SU-DHL-6 (cell line): ENCODE data around the gene NSRP1.
A peak's percentile ranks its signal among the peaks of the same experiment; 100 is the strongest.
"Not testable (repeated sequence)": the region's sequence is repeated elsewhere in the genome, so short reads cannot be mapped to it uniquely, and the experiment has no call there.

Experiments used
- H2AFZ ChIP-seq: fragments of 200-600 bp; sonication (generic); 2 replicates; pipeline ENCODE4 v1.6.1; 2014; ENCODE audit warnings: low read depth, mild to moderate bottlenecking, moderate library complexity, mixed read lengths, antibody characterized with exemption, low read length; ENCODE audit not compliant: severe bottlenecking
- H3F3A ChIP-seq: fragments of 200-600 bp; shearing (Covaris generic); 2 replicates; pipeline ENCODE4 v1.6.0; 2016; ENCODE audit warnings: antibody characterized with exemption, mild to moderate bottlenecking; ENCODE audit not compliant: insufficient read depth
- H3K27ac ChIP-seq: fragments of 200-600 bp; sonication (generic); 2 replicates; pipeline ENCODE4 v1.5.1; 2016; ENCODE audit warnings: low read depth, mild to moderate bottlenecking, low read length, moderate library complexity, mixed read lengths
- H3K27me3 ChIP-seq: fragments of 200-600 bp; sonication (generic), shearing (Covaris generic); 2 replicates; pipeline ENCODE4 v1.6.0; 2014; ENCODE audit warnings: mild to moderate bottlenecking, low read length
- H3K36me3 ChIP-seq: fragments of 200-600 bp; sonication (generic); 2 replicates; pipeline ENCODE4 v1.6.1; 2014; ENCODE audit warnings: mild to moderate bottlenecking, low read length, mixed read lengths
- H3K4me2 ChIP-seq: fragments of 300-600, 200-600 bp; shearing (Covaris generic), sonication (generic); 2 replicates; pipeline ENCODE4 v1.6.0; 2014; ENCODE audit warnings: low read length, low read depth, mild to moderate bottlenecking; ENCODE audit not compliant: poor library complexity, severe bottlenecking
- H3K4me3 ChIP-seq: fragments of 200-600 bp; sonication (generic); 2 replicates; pipeline ENCODE4 v1.5.1; 2014; ENCODE audit warnings: antibody characterized with exemption, low read length, mild to moderate bottlenecking, mixed read lengths; ENCODE audit not compliant: insufficient read depth, poor library complexity, severe bottlenecking
- H3K79me2 ChIP-seq: fragments of 200-600 bp; sonication (generic); 2 replicates; pipeline ENCODE4 v1.6.1; 2014; ENCODE audit warnings: mild to moderate bottlenecking, low read length, moderate library complexity; ENCODE audit not compliant: insufficient read depth
- H3K9ac ChIP-seq: fragments of 200-600 bp; sonication (generic); 2 replicates; pipeline ENCODE4 v1.7.0; 2014; ENCODE audit warnings: mild to moderate bottlenecking, low read length
- H3K9me2 ChIP-seq: fragments of 200-600 bp; sonication (generic); replicated peaks from 2 replicates; pipeline ENCODE4 v1.6.1; 2014; ENCODE audit warnings: low read length; ENCODE audit not compliant: insufficient read depth
- H3K9me3 ChIP-seq: fragments of 200-600 bp; sonication (generic); 2 replicates; pipeline ENCODE4 v1.6.1; 2014; ENCODE audit warnings: low read length, mixed read lengths; ENCODE audit not compliant: insufficient read depth
- H4K20me1 ChIP-seq: fragments of 200-600 bp; sonication (generic); 2 replicates; pipeline ENCODE4 v1.6.1; 2014; ENCODE audit warnings: low read depth, mild to moderate bottlenecking, antibody characterized with exemption, low read length, moderate library complexity, mixed read lengths
- EZH2phosphoT487 ChIP-seq: fragments of 200-600 bp; sonication (generic), shearing (Covaris generic); conservative IDR thresholded peaks from 2 replicates; pipeline ENCODE4 v1.6.1; 2018; ENCODE audit warnings: mild to moderate bottlenecking, antibody characterized with exemption, low read length, moderate library complexity, mixed read lengths
- TF ChIP-seq, protein P1 (sequence below): fragments of 200-600 bp; sonication (generic); IDR thresholded peaks from one replicate; pipeline ENCODE4 v1.5.1; 2017; ENCODE audit warnings: antibody characterized with exemption, mild to moderate bottlenecking, low read length, moderate library complexity; ENCODE audit not compliant: insufficient read depth, poor library complexity, severe bottlenecking

NSRP1 gene

DNA sequence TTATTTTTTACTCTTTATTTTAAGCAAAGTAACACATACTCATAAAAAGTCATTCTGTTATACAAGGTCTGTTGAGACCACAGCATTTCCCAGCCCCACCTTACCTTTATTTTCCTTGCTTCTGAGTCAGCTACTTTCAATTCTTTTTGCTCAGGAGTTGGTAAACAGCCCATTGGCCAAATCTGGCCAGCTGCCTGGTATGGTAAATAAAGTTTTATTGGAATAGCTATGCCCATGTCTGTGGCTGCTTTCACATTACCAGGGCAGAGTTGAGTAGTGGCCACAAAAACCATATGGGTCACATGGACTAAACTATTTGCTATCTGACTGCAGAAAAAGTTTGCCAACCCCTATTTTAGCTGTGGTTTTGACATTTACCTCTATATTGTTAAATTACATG, 3.4 kb upstream of the NSRP1 start:
- Histone ChIP-seq H3K27me3 (no peaks in the 10 kb centered on the region), H2AFZ (no peak overlapping the region), H3K4me2 (no peak overlapping the region), H3K27ac (no peak overlapping the region), H4K20me1 (no peaks in the 10 kb centered on the region), H3K36me3 (no peaks in the 10 kb centered on the region), H3K79me2 (peaks cover 15% of the 10 kb centered on the region), H3K9ac (no peak overlapping the region), H3K9me2 (no peaks in the 10 kb centered on the region), H3K4me3 (no peak overlapping the region), H3F3A (peaks cover 12% of the 10 kb centered on the region; the same call in 1 of the 2 replicates), H3K9me3 (no peaks in the 10 kb centered on the region)
- no peak for TF ChIP-seq EZH2phosphoT487
- TF ChIP-seq, protein P1, sequence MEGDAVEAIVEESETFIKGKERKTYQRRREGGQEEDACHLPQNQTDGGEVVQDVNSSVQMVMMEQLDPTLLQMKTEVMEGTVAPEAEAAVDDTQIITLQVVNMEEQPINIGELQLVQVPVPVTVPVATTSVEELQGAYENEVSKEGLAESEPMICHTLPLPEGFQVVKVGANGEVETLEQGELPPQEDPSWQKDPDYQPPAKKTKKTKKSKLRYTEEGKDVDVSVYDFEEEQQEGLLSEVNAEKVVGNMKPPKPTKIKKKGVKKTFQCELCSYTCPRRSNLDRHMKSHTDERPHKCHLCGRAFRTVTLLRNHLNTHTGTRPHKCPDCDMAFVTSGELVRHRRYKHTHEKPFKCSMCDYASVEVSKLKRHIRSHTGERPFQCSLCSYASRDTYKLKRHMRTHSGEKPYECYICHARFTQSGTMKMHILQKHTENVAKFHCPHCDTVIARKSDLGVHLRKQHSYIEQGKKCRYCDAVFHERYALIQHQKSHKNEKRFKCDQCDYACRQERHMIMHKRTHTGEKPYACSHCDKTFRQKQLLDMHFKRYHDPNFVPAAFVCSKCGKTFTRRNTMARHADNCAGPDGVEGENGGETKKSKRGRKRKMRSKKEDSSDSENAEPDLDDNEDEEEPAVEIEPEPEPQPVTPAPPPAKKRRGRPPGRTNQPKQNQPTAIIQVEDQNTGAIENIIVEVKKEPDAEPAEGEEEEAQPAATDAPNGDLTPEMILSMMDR, result no peak

DNA sequence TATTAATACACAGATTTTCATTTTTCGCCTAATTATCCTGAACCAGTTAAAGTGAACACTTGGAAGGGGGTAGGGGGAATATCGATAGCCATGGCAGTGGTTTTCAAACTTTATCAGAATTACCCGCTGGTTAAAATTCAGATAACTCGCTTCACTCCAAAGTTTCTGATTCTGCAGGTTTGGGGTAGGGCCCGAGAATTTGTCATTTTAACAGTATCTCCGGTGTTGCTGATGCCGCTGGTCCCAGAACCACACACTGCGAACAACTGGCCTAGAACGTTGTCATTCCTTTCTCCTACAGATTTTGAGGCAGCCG, 313 bp upstream of the NSRP1 start:
- Histone ChIP-seq H3K4me3 (peak overlapping the region; percentile 96), H3K27ac (peak overlapping the region; percentile 67), H3K79me2 (peaks cover 43% of the 10 kb centered on the region), H3K36me3 (peaks cover 10% of the 10 kb centered on the region; the same call in 1 of the 2 replicates), H3K9ac (peak overlapping the region; percentile 84), H4K20me1 (no peaks in the 10 kb centered on the region), H3K4me2 (peak overlapping the region; percentile 100), H3K9me2 (no peaks in the 10 kb centered on the region), H3F3A (peaks cover 20% of the 10 kb centered on the region), H2AFZ (peak overlapping the region; percentile 81), H3K27me3 (no peaks in the 10 kb centered on the region), H3K9me3 (no peaks in the 10 kb centered on the region)
- TF ChIP-seq, protein P1, result no peak
- TF ChIP-seq EZH2phosphoT487, result no peak

DNA sequence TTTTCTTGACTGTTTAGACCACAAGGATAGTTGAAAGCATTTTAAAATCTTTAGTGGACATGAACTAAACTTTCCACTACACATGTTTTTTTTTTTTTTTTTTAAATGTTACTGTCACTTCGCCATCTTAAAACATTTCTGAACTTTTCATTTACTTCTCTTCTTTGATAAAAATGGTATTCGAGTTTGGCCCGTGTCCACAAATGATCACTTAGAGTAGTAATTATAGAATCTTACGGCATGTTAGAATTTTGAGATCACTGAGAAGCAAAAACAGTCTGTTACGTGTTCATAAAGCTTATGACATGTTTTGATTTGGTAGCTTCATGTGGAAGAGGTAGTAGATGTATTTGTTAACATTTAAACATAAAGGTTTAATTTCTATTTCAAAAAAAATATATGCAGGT, 1.1 kb downstream of the NSRP1 start:
- Histone ChIP-seq H3K27me3 (no peaks in the 10 kb centered on the region), H3K4me3 (peak overlapping the region; percentile 96), H3K4me2 (peak overlapping the region; percentile 100), H3K27ac (peak overlapping the region; percentile 67), H3K9me2 (no peaks in the 10 kb centered on the region), H3K9ac (peak overlapping the region; percentile 84), H4K20me1 (no peaks in the 10 kb centered on the region), H3K36me3 (peaks cover 10% of the 10 kb centered on the region; the same call in 1 of the 2 replicates), H3K79me2 (peaks cover 55% of the 10 kb centered on the region), H3K9me3 (no peaks in the 10 kb centered on the region), H2AFZ (no peak overlapping the region), H3F3A (peaks cover 20% of the 10 kb centered on the region)
- TF ChIP-seq, protein P1, result no peak
- no peak for TF ChIP-seq EZH2phosphoT487

DNA sequence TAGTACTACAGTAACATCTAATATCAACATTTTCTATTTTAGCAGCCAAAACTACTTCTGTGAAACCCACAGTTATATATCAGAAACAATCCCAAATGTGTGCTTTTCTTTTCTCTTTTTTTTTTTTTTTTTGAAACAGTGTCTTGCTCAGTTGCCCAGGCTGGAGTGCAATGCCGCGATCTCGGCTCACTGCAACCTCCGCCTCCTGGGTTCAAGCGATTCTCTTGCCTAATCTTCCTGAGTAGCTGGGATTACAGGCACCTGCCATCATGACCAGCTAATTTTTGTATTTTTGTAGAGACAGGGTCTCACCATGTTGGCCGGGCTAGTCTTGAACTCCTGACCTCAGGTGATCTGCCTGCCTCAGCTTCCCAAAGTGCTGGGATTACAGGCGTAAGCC, 2.0 kb downstream of the NSRP1 start:
- H3K4me3 ChIP-seq, H3K9me2 ChIP-seq, H2AFZ ChIP-seq, H3K27ac ChIP-seq, H3K9me3 ChIP-seq, H3K36me3 ChIP-seq, H4K20me1 ChIP-seq, H3K27me3 ChIP-seq: not testable (repeated sequence)
- Histone ChIP-seq H3K9ac (peak overlapping the region; percentile 84), H3F3A (peaks cover 20% of the 10 kb centered on the region), H3K79me2 (peaks cover 64% of the 10 kb centered on the region), H3K4me2 (peak overlapping the region; percentile 100)
